ENCODE data around the gene DAB1.

DNA sequence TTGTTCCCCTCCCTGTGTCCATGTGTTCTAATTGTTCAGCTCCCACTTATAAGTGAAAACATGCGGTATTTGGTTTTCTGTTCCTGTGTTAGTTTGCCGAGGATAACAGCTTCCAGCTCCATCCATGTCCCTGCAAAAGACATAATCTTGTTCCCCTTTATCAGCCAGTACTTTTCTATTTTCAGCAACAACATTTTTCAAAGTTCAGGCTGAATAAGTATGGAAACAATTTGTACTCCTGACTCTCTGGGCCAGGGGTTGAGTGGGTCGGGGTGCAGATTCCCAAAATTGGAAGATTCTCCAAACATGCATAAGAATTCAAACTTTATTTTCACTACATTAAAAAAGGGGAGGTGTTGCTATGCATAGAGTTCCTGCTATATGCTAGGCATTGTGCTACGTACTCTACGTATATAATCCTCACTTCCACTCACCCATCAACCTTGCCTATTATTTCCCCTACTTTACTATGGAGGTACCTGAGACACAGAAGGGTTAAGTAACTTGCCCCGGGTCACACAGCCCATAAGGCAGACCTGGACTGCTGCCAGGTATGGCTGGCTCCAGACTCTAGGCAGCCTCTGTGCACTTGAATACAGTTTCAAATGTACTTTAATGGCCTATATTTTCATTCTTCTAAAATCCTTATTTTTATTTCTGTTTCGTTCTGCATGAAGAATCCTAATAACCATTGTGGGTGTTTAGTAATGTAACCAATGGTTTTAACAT, 341.0 kb downstream of the DAB1 start:
- TF ChIP-seq, protein P1, sequence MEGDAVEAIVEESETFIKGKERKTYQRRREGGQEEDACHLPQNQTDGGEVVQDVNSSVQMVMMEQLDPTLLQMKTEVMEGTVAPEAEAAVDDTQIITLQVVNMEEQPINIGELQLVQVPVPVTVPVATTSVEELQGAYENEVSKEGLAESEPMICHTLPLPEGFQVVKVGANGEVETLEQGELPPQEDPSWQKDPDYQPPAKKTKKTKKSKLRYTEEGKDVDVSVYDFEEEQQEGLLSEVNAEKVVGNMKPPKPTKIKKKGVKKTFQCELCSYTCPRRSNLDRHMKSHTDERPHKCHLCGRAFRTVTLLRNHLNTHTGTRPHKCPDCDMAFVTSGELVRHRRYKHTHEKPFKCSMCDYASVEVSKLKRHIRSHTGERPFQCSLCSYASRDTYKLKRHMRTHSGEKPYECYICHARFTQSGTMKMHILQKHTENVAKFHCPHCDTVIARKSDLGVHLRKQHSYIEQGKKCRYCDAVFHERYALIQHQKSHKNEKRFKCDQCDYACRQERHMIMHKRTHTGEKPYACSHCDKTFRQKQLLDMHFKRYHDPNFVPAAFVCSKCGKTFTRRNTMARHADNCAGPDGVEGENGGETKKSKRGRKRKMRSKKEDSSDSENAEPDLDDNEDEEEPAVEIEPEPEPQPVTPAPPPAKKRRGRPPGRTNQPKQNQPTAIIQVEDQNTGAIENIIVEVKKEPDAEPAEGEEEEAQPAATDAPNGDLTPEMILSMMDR (IDR thresholded peaks at IDR 0.05; ENCODE audit: low read depth, low read length, poor library complexity, severe bottlenecking), result no peak
- TF ChIP-seq EZH2phosphoT487 (IDR thresholded peaks at IDR 0.05; ENCODE audit: borderline replicate concordance, low read length), result no peak

Measured in DOHH2 (cell line).